ENCODE results near the gene TMEM86B.
A peak's percentile ranks its signal among the peaks of the same experiment; 100 is the strongest.
"Not testable (repeated sequence)": the region's sequence is repeated elsewhere in the genome, so short reads cannot be mapped to it uniquely, and the experiment has no call there.

The TMEM86B gene

DNA sequence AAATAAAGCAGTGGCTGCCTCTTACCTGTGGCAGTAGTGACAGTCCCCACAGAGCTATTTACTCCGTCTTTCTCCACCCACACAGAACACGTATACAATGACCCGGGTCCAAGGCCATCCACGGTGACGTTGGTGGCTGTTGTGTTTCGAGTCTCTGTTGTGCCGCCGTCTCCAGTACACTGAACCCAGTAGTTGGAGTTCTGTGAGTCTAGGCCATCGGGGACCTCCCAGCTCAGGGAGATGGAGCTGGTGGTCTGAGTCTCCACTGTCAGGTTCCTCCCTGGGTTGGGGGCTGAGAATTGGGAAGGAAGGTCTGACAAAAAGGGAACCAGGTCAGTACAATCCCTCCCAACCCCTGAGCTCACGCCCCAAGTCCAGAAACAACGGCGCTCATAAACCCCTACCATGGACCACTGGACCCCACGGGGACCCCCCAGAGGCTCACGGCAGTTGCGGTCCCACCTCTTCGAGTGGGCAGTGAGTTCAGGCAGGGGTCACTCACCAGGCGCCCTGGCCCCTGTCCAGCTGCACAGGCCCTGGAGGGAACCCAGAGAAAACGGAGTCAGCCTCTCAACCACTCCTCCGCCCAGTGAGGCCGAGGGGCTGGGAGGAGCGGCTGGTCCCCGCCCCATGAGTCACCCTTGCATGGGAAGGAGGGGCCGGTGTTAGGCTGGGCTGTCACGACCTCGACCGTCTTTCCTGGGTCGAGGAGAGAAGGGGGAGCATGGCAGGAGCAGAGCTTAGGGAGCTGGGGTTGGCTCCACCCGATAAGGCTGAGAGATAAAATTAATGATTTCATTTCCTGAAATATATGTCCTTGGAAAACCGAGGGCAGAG is 21.7 kb downstream of the TMEM86B start:
- Mint-ChIP-seq H3K4me1 (ENCODE audit: low read depth) (peaks cover 29% of the 10 kb centered on the region), H3K9me3 (no peaks in the 10 kb centered on the region), H3K36me3 (ENCODE audit: low read depth) (no peaks in the 10 kb centered on the region), H3K4me3 (peak overlapping the region; percentile 60), H3K27me3 (peaks cover 31% of the 10 kb centered on the region), H3K27ac (peak overlapping the region; percentile 77)
- intact Hi-C loops (cut with micrococcal nuclease), result no loop called here

DNA sequence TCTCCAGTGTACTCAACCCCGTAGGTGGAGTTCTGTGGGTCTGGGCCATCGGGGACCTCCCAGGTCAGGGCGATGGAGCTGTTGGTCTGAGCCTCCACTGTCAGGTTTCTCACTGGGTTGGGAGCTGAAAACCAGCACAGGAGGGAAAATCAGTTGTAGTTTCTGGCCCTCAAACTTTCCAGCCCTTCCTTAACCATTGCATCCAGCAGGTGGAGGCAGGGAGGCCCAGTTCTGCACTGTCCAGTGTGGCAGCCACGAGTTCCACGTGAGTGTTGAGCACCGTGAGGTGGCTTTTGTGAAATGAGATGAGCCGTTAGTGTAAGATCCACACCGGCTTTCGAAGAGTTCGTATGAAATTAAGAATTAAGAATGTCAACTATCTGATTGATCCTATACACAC is 26.4 kb downstream of the TMEM86B start:
- intact Hi-C loops (cut with micrococcal nuclease); H3K4me3 Mint-ChIP-seq; H3K27ac Mint-ChIP-seq; H3K9me3 Mint-ChIP-seq; H3K36me3 Mint-ChIP-seq (ENCODE audit: low read depth): not testable (repeated sequence)
- H3K27me3 Mint-ChIP-seq, result peaks cover 42% of the 10 kb centered on the region
- H3K4me1 Mint-ChIP-seq (ENCODE audit: low read depth), result peaks cover 13% of the 10 kb centered on the region

- Mint-ChIP-seq H3K9me3 (no peaks in the 10 kb centered on the region), H3K27me3 (peaks cover 35% of the 10 kb centered on the region), H3K4me3 (no peak overlapping the region), H3K4me1 (ENCODE audit: low read depth) (peaks cover 5% of the 10 kb centered on the region), H3K36me3 (ENCODE audit: low read depth) (no peaks in the 10 kb centered on the region), H3K27ac (no peak overlapping the region)
- intact Hi-C loops (cut with micrococcal nuclease), result no loop called here
Measured at GRCh38 chr19:55199620-55200204, 28.9 kb downstream of the TMEM86B start.

- no peak overlapping the region for H3K4me3 Mint-ChIP-seq
- intact Hi-C loops (cut with micrococcal nuclease), result no loop called here
- H3K4me1 Mint-ChIP-seq (ENCODE audit: low read depth), result peaks cover 8% of the 10 kb centered on the region
Measured at GRCh38 chr19:55198651-55199050, 29.9 kb downstream of the TMEM86B start.

GRCh38 chr19:55197528-55197927 is 31.0 kb downstream of the TMEM86B start:
- Mint-ChIP-seq H3K4me1 (ENCODE audit: low read depth) (peaks cover 13% of the 10 kb centered on the region), H3K4me3 (no peak overlapping the region), H3K9me3 (no peaks in the 10 kb centered on the region), H3K27ac (no peak overlapping the region), H3K36me3 (ENCODE audit: low read depth) (no peaks in the 10 kb centered on the region), H3K27me3 (peaks cover 37% of the 10 kb centered on the region)
- intact Hi-C loops (cut with micrococcal nuclease), result no loop called here

More at GRCh38 chr19:55198651-55199050, 29.9 kb downstream of the TMEM86B start:
- Mint-ChIP-seq H3K27me3 (peaks cover 31% of the 10 kb centered on the region), H3K9me3 (no peaks in the 10 kb centered on the region), H3K27ac (no peak overlapping the region), H3K36me3 (ENCODE audit: low read depth) (no peaks in the 10 kb centered on the region)

GRCh38 chr19:55196803-55197202 is 31.8 kb downstream of the TMEM86B start:
- peaks cover 8% of the 10 kb centered on the region for H3K4me1 Mint-ChIP-seq (ENCODE audit: low read depth)
- H3K27me3 Mint-ChIP-seq, result peaks cover 38% of the 10 kb centered on the region
- no peak overlapping the region for H3K27ac Mint-ChIP-seq

DNA sequence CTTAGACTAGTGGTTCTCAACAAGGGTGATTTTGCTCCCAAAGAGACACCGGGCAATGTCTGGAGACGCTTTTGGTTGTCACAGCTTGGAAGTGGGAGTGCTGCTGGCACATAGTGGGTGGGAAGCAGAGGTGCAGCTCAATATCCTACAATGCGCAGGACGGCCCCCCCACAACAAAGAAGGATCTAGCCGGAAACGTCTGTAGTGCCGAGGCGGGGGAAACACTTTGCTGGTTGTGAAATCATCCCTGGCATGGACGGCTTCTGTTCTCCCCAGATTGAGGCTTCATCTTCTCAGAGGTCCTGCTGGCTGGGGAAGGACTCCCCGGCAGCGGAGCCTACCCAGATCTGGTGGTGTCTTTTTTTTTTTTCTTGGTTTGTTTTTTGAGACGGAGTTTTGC is 35.1 kb downstream of the TMEM86B start:
- Mint-ChIP-seq H3K36me3 (ENCODE audit: low read depth) (no peaks in the 10 kb centered on the region), H3K9me3 (no peaks in the 10 kb centered on the region), H3K4me3 (no peak overlapping the region), H3K4me1 (ENCODE audit: low read depth) (peaks cover 20% of the 10 kb centered on the region), H3K27me3 (peaks cover 41% of the 10 kb centered on the region), H3K27ac (no peak overlapping the region)
- intact Hi-C loops (cut with micrococcal nuclease), result no loop called here

More at GRCh38 chr19:55196803-55197202, 31.8 kb downstream of the TMEM86B start:
- Mint-ChIP-seq H3K9me3 (no peaks in the 10 kb centered on the region), H3K4me3 (no peak overlapping the region), H3K36me3 (ENCODE audit: low read depth) (no peaks in the 10 kb centered on the region)
- intact Hi-C loops (cut with micrococcal nuclease), result no loop called here

DNA sequence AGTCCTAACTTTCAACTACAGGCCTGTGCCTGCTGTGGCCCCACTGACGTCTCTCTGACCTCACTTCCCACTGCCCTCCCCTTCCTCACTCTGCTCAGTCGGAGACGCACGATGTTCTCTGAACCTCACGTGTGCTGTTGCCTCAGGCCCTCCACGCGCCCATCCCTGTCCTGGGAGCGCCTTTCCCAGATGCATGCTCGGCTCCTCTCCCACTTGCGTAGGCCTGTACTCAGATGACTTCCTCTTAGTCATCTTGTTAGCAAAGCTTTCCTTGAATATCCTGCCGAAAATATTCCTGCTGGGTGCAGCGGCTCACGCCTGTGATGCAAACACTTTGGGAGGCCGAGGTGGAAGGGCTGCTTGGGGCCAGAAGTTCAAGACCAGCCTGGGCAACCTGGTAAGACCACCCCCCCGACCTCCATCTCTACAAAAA is 39.1 kb downstream of the TMEM86B start:
- no peak overlapping the region for H3K27ac Mint-ChIP-seq

GRCh38 chr19:55188625-55189024 is 39.9 kb downstream of the TMEM86B start:
- Mint-ChIP-seq H3K4me3 (no peak overlapping the region), H3K4me1 (ENCODE audit: low read depth) (peaks cover 20% of the 10 kb centered on the region), H3K27ac (no peak overlapping the region), H3K36me3 (ENCODE audit: low read depth) (no peaks in the 10 kb centered on the region), H3K9me3 (no peaks in the 10 kb centered on the region), H3K27me3 (peaks cover 54% of the 10 kb centered on the region)
- intact Hi-C loops (cut with micrococcal nuclease), result no loop called here

More for the DNA sequence above, 39.1 kb downstream of the TMEM86B start:
- H3K27me3 Mint-ChIP-seq, result peaks cover 54% of the 10 kb centered on the region
- intact Hi-C loops (cut with micrococcal nuclease), result no loop called here
- H3K36me3 Mint-ChIP-seq (ENCODE audit: low read depth), result no peaks in the 10 kb centered on the region
- H3K4me3 Mint-ChIP-seq, result no peak overlapping the region
- no peaks in the 10 kb centered on the region for H3K9me3 Mint-ChIP-seq
- peaks cover 23% of the 10 kb centered on the region for H3K4me1 Mint-ChIP-seq (ENCODE audit: low read depth)

DNA sequence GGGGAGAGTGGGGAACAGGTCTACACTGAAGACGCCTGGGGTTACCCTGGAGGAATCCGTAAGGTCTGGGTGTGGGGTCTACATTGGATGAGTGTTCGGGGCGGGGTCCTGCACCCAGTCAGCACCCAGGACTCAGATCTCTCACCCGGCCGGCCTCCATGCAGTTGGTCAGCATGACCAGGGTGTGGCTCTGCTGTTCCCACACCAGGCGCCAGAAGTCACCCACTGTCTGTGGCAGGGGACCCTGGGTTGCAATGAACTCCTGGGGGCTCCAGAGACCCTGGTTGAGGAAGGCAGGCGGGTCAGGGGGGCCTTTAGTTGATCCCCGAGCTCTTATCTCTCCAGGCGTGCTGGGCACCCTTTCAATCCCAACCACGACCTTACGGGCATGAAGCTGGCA is 42.5 kb downstream of the TMEM86B start:
- peaks cover 15% of the 10 kb centered on the region for H3K4me1 Mint-ChIP-seq (ENCODE audit: low read depth)
- peaks cover 47% of the 10 kb centered on the region for H3K27me3 Mint-ChIP-seq
- no peaks in the 10 kb centered on the region for H3K9me3 Mint-ChIP-seq
- H3K27ac Mint-ChIP-seq, result no peak overlapping the region
- intact Hi-C loops (cut with micrococcal nuclease), result no loop called here
- no peaks in the 10 kb centered on the region for H3K36me3 Mint-ChIP-seq (ENCODE audit: low read depth)
- no peak overlapping the region for H3K4me3 Mint-ChIP-seq

DNA sequence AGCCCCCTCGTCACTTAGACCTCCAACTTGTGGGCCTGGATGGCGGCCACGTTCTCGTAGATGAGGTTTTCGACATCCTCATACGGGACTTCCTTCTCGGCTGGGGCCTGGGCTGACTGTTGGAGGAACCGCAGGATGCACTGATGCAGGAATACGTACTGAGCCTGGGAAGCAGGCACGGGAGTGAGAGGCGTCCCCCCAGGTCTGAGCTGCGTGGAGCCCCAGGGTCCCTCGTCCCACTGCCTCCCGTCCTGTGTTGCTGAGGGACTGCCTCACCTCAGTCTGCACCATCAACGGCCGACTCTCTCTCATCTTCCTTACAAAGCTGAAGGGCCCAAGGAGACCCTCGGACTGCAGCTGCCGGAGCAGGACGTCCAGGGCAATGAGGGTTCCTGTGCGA is 46.8 kb downstream of the TMEM86B start:
- Mint-ChIP-seq H3K36me3 (ENCODE audit: low read depth) (no peaks in the 10 kb centered on the region), H3K4me3 (no peak overlapping the region)
- intact Hi-C loops (cut with micrococcal nuclease), result no loop called here

DNA sequence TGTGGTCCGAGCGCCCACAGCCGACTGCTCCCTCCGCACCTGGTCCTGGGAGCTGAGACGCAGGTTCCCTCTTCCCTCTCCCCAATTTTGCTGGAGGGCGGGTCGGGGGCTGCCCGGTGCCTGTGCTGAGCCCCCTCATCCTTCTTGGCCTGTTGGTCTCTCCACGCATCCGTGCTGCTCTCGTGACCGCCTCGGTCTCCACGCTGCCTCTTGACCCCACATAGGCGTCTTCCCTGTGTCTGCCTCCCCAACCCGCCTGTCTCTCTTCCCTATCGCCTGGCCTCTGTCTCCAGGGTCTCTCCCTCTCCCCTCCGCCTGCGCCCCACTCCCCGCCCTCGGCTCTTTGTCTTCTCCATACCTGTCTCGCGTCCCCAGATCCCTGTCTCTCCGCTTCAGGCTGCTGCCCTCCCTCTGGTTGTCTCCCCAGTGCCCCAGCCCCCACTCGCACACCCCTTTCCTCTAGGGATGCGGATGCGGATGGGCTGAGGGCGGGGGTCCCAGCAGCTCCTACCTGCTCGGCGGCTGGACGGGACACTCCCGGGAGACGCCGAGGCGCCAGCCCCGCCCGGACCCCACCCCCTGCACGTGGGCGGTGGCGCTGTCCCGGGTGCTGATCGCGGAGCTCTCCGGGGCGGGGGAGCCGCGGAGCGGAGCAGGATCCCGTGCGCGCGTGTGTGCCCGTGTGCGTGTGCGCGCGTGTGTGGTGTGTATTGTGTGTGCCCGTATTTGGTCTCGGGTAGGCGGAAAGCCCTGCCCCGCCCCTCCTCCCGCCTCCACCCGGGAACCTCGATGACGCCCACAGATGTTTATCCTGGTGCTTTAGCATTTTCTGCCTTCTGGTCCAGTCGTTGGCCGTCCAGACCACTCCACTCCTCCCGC is 48.7 kb downstream of the TMEM86B start, which contains the start of gene SYT5:
SYT5 (minus strand) TSS at position 684 of the 879 bp plus-strand sequence. CDS start 1,248 bp downstream, outside the sequence.
- Mint-ChIP-seq H3K4me1 (ENCODE audit: low read depth) (peaks cover 25% of the 10 kb centered on the region), H3K27me3 (peaks cover 87% of the 10 kb centered on the region), H3K9me3 (no peaks in the 10 kb centered on the region), H3K27ac (no peak within 1 kb of the TSS), H3K4me3 (peak within 1 kb of the TSS; percentile 59), H3K36me3 (ENCODE audit: low read depth) (no peaks in the 10 kb centered on the region)
- intact Hi-C loops (cut with micrococcal nuclease), result no loop called here

More for the DNA sequence above, 46.8 kb downstream of the TMEM86B start:
- peaks cover 21% of the 10 kb centered on the region for H3K4me1 Mint-ChIP-seq (ENCODE audit: low read depth)
- H3K9me3 Mint-ChIP-seq, result no peaks in the 10 kb centered on the region
- no peak overlapping the region for H3K27ac Mint-ChIP-seq
- H3K27me3 Mint-ChIP-seq, result peaks cover 77% of the 10 kb centered on the region

GRCh38 chr19:55178781-55179599 is 49.6 kb downstream of the TMEM86B start:
- H3K36me3 Mint-ChIP-seq (ENCODE audit: low read depth), result no peaks in the 10 kb centered on the region
- no peaks in the 10 kb centered on the region for H3K9me3 Mint-ChIP-seq
- peaks cover 92% of the 10 kb centered on the region for H3K27me3 Mint-ChIP-seq
- intact Hi-C loops (cut with micrococcal nuclease), result no loop called here
- H3K4me3 Mint-ChIP-seq, result peak overlapping the region; percentile 59
- H3K4me1 Mint-ChIP-seq (ENCODE audit: low read depth), result peaks cover 26% of the 10 kb centered on the region
- no peak overlapping the region for H3K27ac Mint-ChIP-seq

Data from dendritic cell treated with granulocyte-macrophage colony-stimulating factor and Interleukin-4, amounts not matched to agents 40 ng/mL and 50 ng/mL, for 4 days (primary cell).